Smooth muscle cell of the brain vasculature (primary cell): ENCODE results near the gene NBR1.
"Not testable (repeated sequence)": the region's sequence is repeated elsewhere in the genome, so short reads cannot be mapped to it uniquely, and the experiment has no call there.

Experiments used
- DNase-seq: peaks from one replicate; pipeline ENCODE4 v3.0.0-alpha.2; 2012; ENCODE audit warnings: low read depth, low spot score

The NBR1 gene, protein sequence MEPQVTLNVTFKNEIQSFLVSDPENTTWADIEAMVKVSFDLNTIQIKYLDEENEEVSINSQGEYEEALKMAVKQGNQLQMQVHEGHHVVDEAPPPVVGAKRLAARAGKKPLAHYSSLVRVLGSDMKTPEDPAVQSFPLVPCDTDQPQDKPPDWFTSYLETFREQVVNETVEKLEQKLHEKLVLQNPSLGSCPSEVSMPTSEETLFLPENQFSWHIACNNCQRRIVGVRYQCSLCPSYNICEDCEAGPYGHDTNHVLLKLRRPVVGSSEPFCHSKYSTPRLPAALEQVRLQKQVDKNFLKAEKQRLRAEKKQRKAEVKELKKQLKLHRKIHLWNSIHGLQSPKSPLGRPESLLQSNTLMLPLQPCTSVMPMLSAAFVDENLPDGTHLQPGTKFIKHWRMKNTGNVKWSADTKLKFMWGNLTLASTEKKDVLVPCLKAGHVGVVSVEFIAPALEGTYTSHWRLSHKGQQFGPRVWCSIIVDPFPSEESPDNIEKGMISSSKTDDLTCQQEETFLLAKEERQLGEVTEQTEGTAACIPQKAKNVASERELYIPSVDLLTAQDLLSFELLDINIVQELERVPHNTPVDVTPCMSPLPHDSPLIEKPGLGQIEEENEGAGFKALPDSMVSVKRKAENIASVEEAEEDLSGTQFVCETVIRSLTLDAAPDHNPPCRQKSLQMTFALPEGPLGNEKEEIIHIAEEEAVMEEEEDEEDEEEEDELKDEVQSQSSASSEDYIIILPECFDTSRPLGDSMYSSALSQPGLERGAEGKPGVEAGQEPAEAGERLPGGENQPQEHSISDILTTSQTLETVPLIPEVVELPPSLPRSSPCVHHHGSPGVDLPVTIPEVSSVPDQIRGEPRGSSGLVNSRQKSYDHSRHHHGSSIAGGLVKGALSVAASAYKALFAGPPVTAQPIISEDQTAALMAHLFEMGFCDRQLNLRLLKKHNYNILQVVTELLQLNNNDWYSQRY

DNA sequence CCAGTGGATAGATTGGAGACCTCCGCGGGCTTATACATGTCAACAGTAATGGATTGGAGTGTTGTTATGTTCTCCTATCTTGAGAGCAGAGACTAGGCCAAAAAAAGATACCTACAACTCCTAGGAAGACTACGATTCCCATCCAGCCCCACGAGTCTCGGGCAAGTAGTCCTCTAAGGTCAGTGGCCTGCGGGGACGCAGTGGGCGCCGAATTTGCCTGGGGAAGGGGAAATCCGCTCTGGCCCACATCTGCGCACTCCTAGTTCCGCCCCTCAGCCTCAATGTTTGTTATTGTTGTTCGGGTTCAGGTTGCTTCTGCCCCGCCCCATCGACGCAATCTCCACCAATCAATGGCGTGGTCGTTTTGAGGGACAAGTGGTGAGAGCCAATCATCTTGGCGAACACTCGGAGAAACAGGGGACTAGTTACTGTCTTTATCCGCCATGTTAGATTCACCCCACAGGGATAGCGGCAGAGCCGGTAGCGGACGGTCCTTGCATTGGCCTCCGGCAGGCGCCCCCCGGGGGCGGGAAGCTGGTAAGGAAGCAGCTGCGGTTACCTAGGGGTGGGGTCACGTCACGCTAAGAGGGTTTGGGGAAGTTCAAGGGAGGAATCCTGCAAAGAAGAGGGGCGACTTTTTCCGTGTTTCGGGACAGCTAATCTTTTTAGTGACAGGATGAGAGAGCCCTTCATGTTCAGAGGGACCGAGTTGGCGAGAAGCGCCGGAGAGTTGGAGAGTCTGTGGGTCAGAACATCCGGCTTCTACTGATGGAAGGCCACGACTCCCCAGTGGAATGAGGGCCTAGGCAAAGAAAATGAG, at the start of gene NBR1:
Gene NBR1 (plus strand): TSS at position 449 of the 820 bp plus-strand sequence. CDS start 4,586 bp downstream, outside the sequence.
- peak; percentile 94 for DNase-seq

DNA sequence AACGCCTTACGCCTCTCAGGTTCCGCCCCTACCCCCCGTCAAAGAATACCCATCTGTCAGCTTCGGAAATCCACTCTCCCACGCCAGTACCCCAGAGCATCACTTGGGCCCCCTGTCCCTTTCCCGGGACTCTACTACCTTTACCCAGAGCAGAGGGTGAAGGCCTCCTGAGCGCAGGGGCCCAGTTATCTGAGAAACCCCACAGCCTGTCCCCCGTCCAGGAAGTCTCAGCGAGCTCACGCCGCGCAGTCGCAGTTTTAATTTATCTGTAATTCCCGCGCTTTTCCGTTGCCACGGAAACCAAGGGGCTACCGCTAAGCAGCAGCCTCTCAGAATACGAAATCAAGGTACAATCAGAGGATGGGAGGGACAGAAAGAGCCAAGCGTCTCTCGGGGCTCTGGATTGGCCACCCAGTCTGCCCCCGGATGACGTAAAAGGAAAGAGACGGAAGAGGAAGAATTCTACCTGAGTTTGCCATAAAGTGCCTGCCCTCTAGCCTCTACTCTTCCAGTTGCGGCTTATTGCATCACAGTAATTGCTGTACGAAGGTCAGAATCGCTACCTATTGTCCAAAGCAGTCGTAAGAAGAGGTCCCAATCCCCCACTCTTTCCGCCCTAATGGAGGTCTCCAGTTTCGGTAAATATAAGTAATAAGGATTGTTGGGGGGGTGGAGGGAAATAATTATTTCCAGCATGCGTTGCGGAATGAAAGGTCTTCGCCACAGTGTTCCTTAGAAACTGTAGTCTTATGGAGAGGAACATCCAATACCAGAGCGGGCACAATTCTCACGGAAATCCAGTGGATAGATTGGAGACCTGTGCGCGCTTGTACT, 45.7 kb upstream of the NBR1 start, which contains the start of gene BRCA1:
Gene BRCA1 (minus strand): TSS at position 232 of the 834 bp plus-strand sequence. CDS start 1,268 bp downstream, outside the sequence.
- DNase-seq: peak; percentile 91

DNA sequence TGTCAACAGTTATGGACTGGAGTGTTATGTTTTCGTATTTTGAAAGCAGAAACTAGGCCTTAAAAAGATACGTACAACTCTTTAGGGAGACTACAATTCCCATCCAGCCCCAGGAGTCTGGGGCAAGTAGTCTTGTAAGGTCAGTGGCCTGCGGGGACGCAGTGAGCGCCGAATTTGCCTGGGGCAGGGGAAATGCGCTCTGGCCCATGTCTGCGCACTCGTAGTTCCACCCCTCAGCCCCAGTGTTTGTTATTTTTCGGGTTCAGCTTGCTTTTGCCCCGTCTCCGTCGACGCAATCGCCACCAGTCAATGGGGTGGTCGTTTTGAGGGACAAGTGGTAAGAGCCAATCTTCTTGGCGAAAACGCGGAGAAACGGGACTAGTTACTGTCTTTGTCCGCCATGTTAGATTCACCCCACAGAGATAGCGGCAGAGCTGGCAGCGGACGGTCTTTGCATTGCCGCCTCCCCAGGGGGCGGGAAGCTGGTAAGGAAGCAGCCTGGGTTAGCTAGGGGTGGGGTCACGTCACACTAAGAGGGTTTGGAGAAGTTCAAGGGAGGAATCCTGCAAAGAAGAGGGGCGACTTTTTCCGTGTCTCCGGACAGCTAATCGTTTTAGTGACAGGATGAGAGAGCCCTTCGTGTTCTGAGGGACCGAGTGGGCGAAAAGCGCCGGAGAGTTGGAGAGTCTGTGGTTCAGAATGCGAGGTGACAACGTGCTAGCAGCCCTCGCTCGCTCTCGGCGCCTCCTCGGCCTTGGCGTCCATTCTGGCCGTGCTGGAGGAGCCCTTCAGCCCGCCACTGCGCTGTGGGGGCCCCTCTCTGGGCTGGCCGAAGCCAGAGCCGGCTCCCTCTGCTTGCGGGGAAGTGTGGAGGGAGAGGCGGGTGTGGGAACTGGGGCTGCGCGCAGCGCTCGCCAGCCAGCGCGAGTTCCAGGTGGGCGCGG, 44.8 kb upstream of the NBR1 start:
- DNase-seq: no peak

DNA sequence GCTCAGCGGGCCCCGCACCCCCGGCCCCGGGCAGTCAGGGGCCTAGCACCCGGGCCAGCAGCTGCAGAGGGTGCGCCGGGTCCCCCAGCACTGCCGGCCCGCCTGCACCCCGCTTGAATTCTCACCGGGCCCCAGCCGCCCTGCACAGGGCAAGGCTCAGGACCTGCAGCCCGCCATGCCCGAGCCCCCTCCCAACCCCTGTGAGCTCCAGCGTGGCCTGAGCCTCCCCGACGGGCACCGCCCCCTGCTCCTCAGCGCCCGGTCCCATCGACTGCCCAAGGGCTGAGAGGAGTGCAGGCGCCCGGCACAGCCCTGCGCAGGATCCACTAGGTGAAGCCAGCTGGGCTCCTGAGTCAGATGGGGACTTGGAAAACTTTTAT, 44.1 kb upstream of the NBR1 start:
- no peak for DNase-seq

DNA sequence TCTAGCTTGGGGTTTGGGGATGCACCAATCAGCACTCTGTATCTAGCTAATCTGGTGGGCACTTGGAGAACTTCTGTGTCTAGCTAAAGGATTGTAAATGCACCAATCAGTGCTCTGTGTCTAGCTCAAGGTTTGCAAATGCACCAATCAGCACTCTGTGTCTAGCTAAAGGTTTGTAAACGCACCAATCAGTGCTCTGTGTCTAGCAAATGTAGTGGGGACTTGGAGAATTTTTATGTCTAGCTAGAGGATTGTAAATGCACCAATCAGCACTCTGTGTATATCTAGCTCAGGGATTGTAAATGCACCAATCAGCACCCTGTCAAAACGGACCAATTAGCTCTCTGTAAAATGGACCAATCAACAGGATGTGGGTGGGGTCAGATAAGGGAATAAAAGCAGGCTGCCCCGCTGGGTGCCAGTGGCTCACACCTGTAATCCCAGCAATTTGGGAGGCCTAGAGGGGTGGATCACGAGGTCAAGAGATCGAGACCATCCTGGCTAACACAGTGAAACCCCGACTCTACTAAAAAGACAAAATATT, 43.6 kb upstream of the NBR1 start:
- not testable (repeated sequence) for DNase-seq

DNA sequence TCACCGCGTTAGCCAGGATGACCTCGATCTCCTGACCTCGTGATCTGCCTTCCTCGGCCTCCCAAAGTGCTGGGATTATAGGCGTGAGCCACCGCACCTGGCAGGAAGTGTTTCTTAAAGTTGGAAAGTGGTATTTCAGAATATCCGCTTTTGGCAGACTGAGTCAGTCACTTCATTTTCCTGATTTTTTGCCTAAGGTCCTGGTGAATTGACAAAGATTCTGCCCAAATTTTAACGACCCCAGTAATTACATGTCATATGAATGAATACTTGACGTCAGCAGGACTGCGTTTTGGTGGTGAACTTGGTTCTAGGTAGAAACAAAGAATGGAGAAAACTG, 41.4 kb upstream of the NBR1 start:
- DNase-seq: no peak

DNA sequence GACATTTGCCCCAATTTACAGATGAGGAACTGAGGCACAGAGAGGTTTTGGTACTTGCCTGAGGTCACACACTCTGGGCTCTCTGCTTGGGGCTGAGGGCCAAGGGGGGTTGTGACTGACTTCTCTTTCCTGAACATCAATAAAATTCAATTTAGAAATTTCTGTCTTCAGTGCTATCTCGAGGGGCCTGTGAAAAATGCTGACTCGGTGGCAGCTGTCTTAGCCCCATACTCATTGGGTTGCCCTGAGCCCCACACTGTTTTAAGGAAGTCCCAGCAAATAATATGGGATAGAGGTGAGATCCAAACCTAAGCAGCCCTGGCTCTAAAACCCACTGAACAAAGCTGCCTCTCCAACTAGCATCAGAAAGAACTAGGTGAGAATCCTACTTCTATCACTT, 38.9 kb upstream of the NBR1 start:
- DNase-seq: no peak

DNA sequence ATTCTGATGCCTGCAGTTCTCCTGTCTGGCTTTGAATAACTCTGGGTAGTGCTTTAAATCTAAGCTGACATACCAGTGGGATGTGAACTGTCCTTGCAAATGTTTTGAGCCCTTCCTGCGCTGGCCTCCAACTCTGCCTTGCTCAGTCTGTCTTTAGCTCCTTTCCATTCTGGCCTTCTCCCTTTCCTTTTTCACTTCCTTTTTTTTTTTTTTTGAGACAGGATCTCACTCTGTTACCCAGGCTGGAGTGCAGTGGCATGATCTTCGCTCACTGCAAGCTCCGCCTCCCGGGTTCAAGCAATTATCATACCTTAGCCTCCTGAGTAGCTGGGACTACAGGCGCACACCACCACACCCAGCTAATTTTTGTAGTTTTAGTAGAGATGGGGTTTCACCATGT, 37.6 kb upstream of the NBR1 start:
- DNase-seq: not testable (repeated sequence)

DNA sequence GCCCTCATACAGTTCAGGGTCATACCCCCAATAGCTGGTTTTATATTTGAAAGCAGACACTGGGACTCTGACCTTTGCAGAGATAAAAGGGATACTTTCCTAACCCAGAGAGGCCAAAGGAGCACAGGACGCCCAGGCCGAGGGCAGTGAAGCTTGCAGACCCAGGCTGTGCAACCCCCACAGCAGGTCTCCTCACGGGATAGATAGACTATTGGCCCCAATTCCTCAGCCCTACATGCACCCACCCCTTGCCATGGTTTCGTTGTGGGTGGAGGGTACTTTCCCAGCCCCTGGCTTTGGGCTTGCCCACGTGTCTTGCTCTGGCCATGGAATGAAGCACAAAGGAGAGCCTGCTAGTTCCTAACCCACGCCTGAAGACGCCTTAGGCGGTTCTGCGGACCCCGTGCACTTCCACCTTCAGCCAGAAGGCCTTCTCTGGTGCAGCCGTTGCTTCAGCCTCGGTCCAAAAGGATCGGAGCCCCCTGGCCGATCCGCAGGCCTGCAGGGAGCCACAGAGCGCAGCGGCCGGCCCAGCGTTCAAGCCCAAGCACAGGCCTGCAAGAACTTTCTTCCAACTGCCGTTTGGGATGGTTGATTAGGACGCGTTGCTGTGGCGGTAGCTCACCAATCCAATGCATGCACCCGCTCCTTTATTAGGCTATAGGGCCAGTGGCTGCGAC, 36.1 kb upstream of the NBR1 start:
- no peak for DNase-seq

DNA sequence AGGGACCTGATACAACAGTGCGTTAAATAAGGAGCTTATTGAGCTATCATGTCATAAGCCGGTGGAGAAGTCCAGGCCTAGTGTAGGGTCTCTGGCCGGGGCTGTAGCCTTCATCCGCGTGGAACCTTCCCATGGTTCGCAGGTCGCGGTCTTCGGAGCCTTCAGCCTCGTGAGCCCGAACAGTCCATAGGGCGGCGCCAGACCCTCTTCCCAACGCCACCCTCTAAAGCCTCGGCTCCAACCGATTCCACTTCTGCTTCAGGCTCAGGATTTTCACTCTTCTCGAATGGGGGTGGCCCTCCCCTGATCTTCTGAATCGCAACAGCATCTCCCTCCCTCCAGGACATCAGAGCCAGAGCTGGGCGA, 35.6 kb upstream of the NBR1 start:
- no peak for DNase-seq

DNA sequence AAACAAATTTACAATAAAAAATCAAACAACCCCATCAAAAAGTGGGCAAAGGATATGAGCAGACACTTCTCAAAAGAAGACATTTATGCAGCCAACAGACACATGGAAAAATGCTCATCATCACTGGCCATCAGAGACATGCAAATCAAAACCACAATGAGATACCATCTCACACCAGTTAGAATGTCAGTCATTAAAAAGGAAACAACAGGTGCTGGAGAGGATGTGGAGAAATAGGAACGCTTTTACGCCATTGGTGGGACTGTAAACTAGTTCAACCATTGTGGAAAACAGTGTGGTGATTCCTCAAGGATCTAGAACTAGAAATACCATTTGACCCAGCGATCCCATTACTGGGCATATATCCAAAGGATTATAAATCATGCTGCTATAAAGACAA, 34.4 kb upstream of the NBR1 start:
- not testable (repeated sequence) for DNase-seq

DNA sequence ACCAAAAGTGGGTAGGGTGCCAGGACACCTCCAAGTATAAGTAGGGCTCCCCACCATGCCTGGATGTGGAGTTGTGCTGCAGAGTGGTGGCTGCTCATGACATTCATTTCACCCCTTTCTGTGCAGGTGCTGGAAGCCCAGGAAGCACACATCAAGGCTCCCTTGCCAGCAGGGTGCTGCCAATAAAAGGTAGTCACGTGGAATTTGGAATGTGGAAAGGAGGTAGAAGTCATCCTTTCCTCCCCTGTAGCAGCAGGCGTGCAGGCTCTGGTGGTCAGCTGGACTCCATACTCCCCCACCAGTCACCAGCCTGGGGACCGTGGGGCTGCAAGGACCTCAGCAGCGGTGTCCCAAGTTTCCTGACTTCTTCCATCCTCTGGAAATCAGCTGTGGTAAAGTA, 32.5 kb upstream of the NBR1 start:
- DNase-seq: not testable (repeated sequence)

DNA sequence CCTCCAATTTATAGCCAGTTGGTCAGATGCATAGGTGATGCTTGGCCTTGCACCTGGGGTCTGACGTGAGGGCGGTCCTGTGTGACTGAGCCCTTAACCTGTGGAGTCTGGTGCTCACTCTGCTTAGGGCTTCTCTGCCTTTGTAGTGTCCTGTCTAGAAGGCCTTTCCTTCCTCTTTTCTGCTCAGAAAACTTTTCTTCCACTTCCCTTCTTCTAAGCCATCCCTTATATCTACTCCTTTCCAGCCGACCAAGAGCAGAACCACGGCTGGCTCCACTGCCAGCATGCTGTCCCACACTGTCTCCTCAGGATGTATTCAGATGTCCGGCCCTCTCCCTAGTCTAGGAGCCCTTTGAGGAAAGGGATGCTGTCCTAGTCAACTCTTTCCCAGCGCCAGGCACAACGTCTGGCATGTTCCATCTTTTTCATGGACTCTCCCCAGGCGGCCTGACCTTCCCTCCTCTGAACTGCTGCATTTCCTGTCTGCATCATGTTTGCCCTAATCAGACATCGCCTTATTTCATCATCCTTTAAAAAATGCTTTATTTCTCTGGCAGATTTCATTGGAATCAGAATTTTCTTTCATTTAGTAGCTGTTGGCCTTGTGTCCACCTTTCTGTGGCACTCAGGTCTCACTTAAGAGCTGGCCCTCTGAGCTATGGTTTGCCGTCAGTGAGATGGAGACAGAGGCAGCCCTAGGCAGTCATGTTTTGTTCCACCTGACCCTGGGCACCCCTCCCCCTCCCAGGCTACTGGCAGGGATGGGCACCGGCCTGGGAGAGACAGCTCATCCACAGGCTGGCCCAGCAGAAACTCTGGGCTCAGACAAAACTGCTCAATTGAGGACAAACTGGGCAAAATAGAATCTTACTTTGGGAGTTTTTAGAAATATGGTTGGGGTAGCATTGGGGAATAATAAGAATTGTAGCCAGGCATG, 30.4 kb upstream of the NBR1 start:
- no peak for DNase-seq

DNA sequence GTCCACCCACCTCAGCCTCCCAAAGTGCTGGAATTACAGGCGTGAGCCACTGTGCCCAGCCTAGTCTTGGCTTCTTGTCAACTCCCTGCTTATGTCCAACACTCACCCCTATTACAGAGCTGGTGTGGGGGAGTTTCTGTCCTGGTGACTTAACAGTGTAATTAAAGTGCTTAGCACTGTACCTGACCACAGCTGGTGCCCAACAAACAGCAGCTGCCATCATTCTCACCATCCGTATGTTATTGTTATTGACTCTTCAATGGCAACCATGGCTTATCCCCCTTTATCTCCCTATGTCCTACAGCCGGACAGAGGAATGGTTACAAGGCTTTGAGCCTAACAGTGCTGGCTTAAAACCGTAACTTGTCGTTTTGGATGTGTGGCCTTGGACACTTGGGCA, 28.9 kb upstream of the NBR1 start:
- DNase-seq: no peak

DNA sequence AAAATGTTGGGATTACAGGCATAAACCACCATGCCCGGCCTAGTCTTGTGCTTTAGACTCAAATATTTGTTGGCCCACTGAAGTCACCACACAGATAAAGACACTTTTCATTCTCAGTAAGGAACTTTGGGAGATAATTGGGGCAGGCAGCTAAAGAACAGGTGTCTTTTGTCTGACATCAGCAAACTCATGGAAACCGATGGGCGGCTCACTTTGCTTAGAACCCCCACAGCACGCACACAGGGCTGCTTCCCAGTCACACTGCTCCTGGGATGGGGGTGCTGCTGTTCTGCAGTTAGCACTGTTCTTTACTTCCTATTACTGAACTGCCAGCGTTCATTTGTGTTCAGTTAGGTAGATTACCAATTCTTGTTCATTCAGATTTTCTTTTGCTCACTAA, 27.8 kb upstream of the NBR1 start:
- DNase-seq: no peak

DNA sequence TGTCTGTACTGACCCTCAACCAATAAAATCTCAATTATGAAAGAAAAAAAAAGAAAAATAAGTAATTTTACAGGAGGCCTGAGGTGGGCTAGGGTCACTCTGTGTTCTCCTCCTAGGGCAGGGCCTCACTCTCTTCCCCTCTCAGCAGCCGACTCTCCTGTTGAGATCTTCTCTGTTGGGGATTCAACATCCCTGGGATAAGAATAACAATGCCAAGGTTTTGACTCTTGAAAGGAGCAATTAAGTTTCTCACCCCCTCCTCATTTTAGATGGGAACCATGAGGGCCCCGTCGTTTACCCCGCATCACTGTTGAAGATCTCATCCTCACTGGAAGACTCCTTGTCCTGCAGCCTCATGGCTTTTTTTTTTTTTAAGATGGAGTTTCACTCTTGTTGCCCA, 24.4 kb upstream of the NBR1 start:
- DNase-seq: no peak

DNA sequence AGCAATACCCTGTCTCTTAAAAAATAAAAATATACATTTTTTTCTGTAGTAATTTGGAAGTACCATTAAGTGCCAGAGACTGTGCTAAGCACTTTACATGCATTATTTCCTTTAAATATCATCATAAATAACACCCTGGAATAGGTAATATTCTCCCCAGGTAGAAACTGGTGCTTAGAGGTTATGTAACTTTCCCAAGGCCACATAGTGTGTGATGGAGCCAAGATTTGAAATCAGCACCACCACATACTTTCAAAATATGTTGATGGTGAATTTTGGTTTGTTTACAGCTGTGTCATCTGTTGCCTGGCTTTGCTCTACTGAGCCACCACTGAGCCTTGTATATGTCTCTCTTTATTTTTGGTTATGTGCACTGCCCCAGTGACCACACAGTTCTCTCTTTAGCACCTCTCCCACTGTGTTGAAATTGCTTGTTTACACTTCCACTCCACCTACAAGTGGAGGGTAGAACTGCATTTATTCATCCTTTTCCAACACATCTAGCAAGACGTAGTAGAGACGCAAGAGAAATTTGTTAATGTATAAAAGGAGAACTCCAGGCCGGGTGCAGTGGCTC, 19.0 kb upstream of the NBR1 start:
- DNase-seq: no peak
